Thymus (tissue), 11 donors: ENCODE measurements around the gene PMFBP1. TPM values are rescaled to one million over a fixed set of nuclear protein-coding genes. Genes with fewer than 3 reads are reported as not detected.

Experiments
- DNase-seq, 9 donors: peaks; one replicate each; pipeline ENCODE4 v3.0.0-alpha.2; 2013; ENCODE audit warnings: low spot score in 9 of 9, low read depth in 6 of 9, missing footprints in 1 of 9
- H3K27ac ChIP-seq, 2 donors: one replicate each; pipeline ENCODE4 v1.5.1; 2013; ENCODE audit warnings: control low read depth in 1 of 2, low read depth in 1 of 2, low read length in 1 of 2, mild to moderate bottlenecking in 1 of 2, moderate library complexity in 1 of 2
- H3K27me3 ChIP-seq, 2 donors: one replicate each; pipeline ENCODE4 v1.5.1; 2013; ENCODE audit warnings: low read length in 1 of 2; ENCODE audit not compliant: control insufficient read depth in 2 of 2, insufficient read depth in 1 of 2
- H3K36me3 ChIP-seq, 2 donors: one replicate each; pipeline ENCODE4 v1.5.1; 2013; ENCODE audit warnings: low read length in 1 of 2, mild to moderate bottlenecking in 1 of 2, moderate library complexity in 1 of 2; ENCODE audit not compliant: control insufficient read depth in 2 of 2, insufficient read depth in 2 of 2
- H3K4me1 ChIP-seq, 2 donors: one replicate each; pipeline ENCODE4 v1.5.1; 2013; ENCODE audit warnings: low read length in 2 of 2; ENCODE audit not compliant: control insufficient read depth in 2 of 2, insufficient read depth in 2 of 2
- H3K4me3 ChIP-seq, 2 donors: one replicate each; pipeline ENCODE4 v1.5.1; 2013; ENCODE audit warnings: low read length in 2 of 2, control low read depth in 1 of 2, mild to moderate bottlenecking in 1 of 2
- H3K9me3 ChIP-seq, 2 donors: one replicate each; pipeline ENCODE4 v1.5.1; 2013; ENCODE audit warnings: low read length in 1 of 2, mild to moderate bottlenecking in 1 of 2; ENCODE audit not compliant: control insufficient read depth in 2 of 2, insufficient read depth in 1 of 2
- WGBS: extraction: QIAGEN DNeasy Blood & Tissue Kit; methylation state at CpG from one replicate; pipeline ENCODE4 v1.1.7; 2013; 5-methylcytosine and 5-hydroxymethylcytosine counted together
- polyA plus RNA-seq: library from polyadenylated mRNA; stranded (reverse); fragments of 200-250 nt; gene quantifications from one replicate; pipeline ENCODE4 v1.2.3, GENCODE V29; 2013
- total RNA-seq: library from RNA; stranded (reverse); fragments of 120-200 nt; gene quantifications from one replicate; pipeline ENCODE4 v1.2.4, GENCODE V29; 2013
- donor health status: healthy.

PMFBP1 gene
- total and polyA plus RNA-seq, 2 donors: 1.8 to 2.1 TPM

DNA sequence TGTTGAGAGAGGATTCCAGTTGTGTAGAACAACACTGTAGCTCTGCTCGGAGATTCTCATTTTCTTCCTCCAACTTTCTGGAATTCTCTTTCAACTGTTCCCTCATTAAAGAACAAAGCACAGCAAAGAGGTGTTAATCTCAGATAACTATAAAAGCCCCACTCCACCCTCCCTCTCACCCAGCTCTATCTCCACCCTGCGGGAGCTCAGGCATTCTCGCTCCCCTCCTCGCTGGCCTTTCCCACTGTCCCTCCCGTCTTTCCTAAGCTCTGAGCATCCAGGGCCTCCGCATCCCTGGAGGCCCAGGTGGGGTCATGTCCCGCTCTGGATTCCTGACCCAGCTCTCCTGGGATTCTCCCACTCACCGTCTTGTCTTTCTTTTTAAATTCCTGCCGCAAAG, 43.3 kb downstream of the PMFBP1 start:
- H3K36me3 ChIP-seq: peaks cover 0 to 2% of the 10 kb centered on the region in 2 donors
- H3K9me3 ChIP-seq: no peaks in the 10 kb centered on the region
- WGBS: 88% methylated on average over 9 of the region's 9 CpGs
- peaks cover 2 to 8% of the 10 kb centered on the region in 2 donors for H3K4me1 ChIP-seq
- H3K27ac ChIP-seq: no peak overlapping the region
- H3K4me3 ChIP-seq: no peak overlapping the region
- DNase-seq: no peak
- H3K27me3 ChIP-seq: no peaks in the 10 kb centered on the region

DNA sequence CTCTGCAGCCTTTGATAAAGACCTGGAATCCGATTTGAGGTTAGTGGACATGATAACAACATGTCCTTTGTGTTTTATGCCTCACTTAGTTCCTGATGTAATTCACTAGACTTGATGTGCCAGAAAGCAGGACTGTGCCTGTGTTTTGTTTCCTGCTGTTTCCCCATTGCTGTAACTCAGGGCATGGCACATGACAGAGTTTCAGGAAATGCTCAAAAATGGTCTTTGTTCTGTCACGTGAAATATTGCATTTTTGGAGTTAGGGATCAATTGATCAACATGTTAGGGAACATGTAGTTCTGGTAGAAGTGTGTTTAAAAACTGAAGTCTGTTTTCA, 45.6 kb downstream of the PMFBP1 start:
- Histone ChIP-seq H3K9me3 (no peaks in the 10 kb centered on the region), H3K4me3 (no peak overlapping the region), H3K36me3 (no peaks in the 10 kb centered on the region), H3K4me1 (peaks cover 2 to 8% of the 10 kb centered on the region in 2 donors), H3K27me3 (no peaks in the 10 kb centered on the region), H3K27ac (no peak overlapping the region)
- no peak for DNase-seq
- WGBS: 91% methylated on average over 2 of the region's 2 CpGs

DNA sequence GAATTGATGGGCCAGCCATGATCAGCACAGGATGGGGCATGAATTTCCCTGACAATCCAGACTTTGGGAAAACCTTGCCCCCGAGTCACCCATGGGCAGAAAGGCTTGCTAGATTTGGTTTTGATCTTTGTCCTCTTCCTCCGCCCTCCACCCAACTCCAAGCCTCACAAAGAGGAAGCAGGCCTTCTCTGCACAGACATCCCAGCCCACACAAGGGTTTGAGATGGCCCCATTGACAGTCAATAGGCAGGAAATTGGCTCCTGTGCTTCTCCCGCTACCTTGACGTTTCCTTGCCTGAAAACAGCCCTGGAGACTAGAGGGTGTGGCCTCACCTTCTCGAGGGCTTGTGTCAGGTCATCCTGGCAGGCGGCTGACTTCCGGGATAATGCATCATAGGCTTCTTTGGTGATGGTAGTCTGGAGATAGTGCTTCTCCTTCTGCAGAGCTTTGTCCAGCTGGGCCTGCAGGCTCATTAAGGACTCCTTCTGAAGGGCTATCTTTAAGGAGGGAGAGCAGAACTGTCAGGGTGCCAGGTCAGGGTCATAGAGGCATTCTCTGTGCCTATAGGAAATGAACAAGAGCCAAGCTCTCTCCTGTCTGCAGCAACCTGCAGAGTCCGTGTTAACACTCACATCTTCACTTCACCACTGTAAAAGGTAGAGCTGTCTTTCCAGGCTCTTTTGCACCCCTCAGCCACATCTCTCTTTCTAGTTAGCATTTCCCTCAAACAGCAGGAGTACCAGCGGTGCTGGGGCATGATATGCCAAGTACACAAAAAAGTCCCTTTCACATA, 46.1 kb downstream of the PMFBP1 start:
- Histone ChIP-seq H3K36me3 (no peaks in the 10 kb centered on the region), H3K4me3 (no peak overlapping the region), H3K9me3 (no peaks in the 10 kb centered on the region), H3K4me1 (peaks cover 2 to 8% of the 10 kb centered on the region in 2 donors), H3K27me3 (no peaks in the 10 kb centered on the region), H3K27ac (no peak overlapping the region)
- DNase-seq: no peak
- WGBS: 89% methylated on average over 9 of the region's 9 CpGs

DNA sequence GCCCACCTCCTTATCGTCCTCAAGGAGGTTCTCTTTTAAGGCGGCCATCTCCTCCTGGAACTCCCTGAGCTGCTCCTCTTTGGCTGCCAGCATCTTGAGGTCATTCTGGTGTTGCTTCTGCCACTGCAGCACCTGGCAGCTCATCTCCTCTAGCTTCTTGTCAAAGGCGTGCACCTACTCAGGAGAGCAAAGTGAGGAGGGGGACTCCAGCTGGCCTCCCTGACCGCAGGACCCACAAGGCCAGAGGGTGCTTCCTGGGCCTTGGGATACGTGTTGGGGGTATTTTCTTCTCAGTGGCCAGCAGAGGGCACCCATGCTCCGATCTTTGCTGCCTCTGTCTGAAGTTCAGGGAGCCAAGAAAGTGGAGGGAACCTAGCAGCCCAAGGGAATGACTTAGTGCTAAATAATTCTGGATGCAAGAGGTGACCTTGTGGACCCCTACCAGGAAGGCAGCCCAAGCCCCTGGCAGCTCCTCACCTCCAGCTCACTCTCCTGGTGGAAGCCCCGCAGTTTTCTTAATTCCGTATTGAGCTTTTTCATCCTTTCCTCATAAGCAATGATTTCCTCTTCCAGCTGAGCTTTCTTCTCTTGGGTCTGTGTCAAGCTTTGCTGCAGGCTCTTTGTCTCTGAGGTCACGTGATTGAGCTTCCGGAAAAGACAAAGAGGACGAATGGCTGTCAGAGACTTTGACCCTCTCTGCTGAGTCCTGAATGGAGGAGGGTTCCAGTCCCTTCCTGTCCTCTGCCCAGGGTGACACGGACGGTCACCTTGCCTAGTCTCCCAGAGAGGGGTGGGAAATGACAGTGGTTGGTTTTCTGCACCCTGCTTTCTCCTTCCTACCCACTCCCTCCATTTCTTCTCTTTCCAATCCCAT, 47.0 kb downstream of the PMFBP1 start:
- DNase-seq: peak; percentile 14 to 77 (median 59)
- Histone ChIP-seq H3K27ac (no peak overlapping the region), H3K36me3 (no peaks in the 10 kb centered on the region), H3K4me1 (peaks cover 2 to 8% of the 10 kb centered on the region in 2 donors), H3K4me3 (no peak overlapping the region), H3K27me3 (no peaks in the 10 kb centered on the region), H3K9me3 (no peaks in the 10 kb centered on the region)
- WGBS: 61% methylated on average over 13 of the region's 13 CpGs

DNA sequence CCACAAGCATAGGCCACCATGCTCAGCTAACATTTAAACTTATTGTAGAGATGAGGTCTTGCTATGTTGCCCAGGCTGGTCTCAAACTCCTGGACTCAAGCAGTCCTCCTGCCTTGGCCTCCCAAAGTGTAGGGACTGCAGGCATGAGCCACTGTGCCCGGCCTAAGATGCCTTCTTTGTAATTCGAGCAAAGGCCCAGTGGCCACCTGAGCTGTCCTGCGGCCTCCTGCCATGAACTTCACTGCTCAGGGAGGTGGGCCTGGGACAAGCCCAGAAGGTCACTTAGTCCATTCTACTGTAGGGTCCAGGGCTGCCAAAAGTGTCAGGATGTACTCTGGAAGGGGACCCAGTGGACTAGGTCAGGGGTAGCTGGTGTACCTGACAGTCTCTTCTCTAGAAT, 47.8 kb downstream of the PMFBP1 start:
- WGBS: 80% methylated on average over 3 of the region's 3 CpGs

DNA sequence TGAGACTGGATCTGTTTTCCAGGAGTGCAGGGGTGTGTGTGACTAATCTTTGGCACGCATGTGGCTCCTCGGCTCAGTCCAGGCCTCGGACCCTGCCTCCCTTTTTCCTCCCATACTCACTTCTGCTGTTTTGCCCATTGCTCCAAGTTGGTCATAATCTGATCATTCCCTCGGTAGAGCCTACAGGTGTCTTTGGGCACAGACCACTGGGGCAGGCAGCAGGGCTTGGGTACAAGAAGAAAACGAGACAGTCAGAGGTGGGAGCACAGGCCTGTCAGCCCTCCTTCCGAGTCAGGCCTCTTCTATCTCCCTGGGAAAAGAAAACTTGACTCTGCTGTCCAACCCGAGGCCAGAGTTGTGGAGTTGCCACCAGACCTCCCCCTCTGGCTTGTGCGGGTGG, 48.5 kb downstream of the PMFBP1 start:
- DNase-seq: no peak
- no peaks in the 10 kb centered on the region for H3K36me3 ChIP-seq
- no peak overlapping the region for H3K4me3 ChIP-seq
- no peaks in the 10 kb centered on the region for H3K27me3 ChIP-seq
- H3K27ac ChIP-seq: no peak overlapping the region
- no peaks in the 10 kb centered on the region for H3K9me3 ChIP-seq
- WGBS: 86% methylated on average over 8 of the region's 8 CpGs
- H3K4me1 ChIP-seq: peaks cover 2 to 8% of the 10 kb centered on the region in 2 donors

More for the DNA sequence above, 47.8 kb downstream of the PMFBP1 start:
- Histone ChIP-seq H3K4me1 (peaks cover 2 to 8% of the 10 kb centered on the region in 2 donors), H3K9me3 (no peaks in the 10 kb centered on the region), H3K4me3 (no peak overlapping the region), H3K27me3 (no peaks in the 10 kb centered on the region), H3K27ac (no peak overlapping the region), H3K36me3 (no peaks in the 10 kb centered on the region)
- DNase-seq: no peak

DNA sequence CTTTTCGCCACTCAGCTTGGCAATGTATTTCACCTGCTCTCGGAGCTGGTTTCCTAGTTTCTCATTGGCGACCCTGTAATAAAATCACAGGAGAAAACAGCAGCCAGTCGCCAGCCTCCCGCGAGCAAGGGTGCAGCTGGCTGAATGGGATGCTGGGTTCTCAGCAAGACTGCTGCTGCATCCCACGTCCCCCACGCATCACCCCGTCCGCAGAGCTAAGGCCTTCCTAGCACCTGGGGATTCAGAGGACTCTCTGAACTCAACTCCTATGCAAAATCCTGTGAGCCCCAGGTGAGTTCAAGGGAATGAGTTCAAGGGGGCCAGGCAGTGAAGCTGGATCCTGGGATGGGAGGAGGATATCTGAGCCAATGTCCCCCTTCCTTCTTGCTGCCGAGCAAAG, 49.0 kb downstream of the PMFBP1 start:
- WGBS: 89% methylated on average over 11 of the region's 11 CpGs
- peaks cover 2 to 8% of the 10 kb centered on the region in 2 donors for H3K4me1 ChIP-seq
- no peaks in the 10 kb centered on the region for H3K27me3 ChIP-seq
- H3K4me3 ChIP-seq: no peak overlapping the region
- no peak overlapping the region for H3K27ac ChIP-seq
- no peaks in the 10 kb centered on the region for H3K36me3 ChIP-seq
- H3K9me3 ChIP-seq: no peaks in the 10 kb centered on the region
- no peak for DNase-seq

DNA sequence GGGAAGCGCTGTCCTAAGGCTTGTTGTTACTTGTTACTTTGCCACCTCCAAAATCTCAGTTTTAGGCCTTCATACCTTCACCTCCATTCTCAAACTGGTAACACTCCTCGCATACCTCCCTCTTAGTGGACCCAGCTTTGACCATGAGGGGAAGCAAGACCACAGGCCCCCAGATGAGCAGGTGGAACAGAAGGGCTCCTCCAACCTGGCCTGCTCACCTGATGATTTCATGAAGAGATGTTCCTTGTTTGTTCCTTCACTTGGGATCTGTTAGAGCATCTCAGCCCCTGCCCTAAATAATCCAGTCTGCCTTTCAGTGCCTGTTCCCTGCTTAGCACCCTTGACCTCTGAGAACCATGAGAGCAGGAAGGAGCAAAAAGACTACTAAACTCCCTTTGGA, 49.6 kb downstream of the PMFBP1 start:
- Histone ChIP-seq H3K27me3 (no peaks in the 10 kb centered on the region), H3K4me1 (peaks cover 2 to 8% of the 10 kb centered on the region in 2 donors), H3K4me3 (no peak overlapping the region), H3K27ac (no peak overlapping the region), H3K36me3 (no peaks in the 10 kb centered on the region), H3K9me3 (no peaks in the 10 kb centered on the region)
- no peak for DNase-seq
- 98% methylated on average over 2 of the region's 2 CpGs for WGBS

DNA sequence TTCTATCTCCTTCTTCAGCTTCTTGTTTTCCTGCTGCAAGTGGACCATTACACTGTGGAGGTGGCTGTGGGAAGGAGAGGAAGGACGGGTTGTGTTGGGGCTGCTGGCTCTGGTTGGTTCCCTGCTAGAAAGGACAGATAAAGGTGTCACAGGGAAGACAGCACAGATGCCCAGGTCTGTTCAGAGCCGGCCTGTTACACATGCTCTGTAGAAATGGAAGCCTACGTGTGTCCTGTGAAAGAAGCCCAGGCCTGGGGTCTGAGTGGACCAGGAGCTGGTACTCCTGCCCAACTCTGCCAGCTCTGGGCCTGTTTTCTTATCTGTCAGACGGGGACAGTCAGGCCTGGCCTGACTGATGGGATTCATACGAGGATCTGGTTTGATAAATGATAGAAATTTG, 51.9 kb downstream of the PMFBP1 start:
- H3K4me3 ChIP-seq: no peak overlapping the region
- H3K9me3 ChIP-seq: no peaks in the 10 kb centered on the region
- H3K27ac ChIP-seq: no peak overlapping the region
- no peaks in the 10 kb centered on the region for H3K27me3 ChIP-seq
- DNase-seq: no peak
- H3K36me3 ChIP-seq: no peaks in the 10 kb centered on the region
- peaks cover 2 to 4% of the 10 kb centered on the region in 2 donors for H3K4me1 ChIP-seq
- WGBS: 97% methylated on average over 5 of the region's 5 CpGs
